Breast epithelium (tissue), 3 donors: ENCODE data around the gene ARHGDIB.

Experiments
- CTCF ChIP-seq, 3 donors: fragments of 450-650 bp; IDR thresholded peaks; one replicate each; pipeline ENCODE4 v1.5.1; 2016 to 2017; ENCODE audit warnings: antibody characterized with exemption in 3 of 3, mild to moderate bottlenecking in 3 of 3, moderate library complexity in 3 of 3
- POLR2A ChIP-seq: fragments of 450-650 bp; IDR thresholded peaks from one replicate; pipeline ENCODE4 v1.6.1; 2016; ENCODE audit warnings: antibody characterized with exemption, mild to moderate bottlenecking, moderate library complexity
- POLR2AphosphoS5 ChIP-seq, 3 donors: sonication (generic); formaldehyde crosslinking; IDR thresholded peaks; one replicate each; pipeline ENCODE4 v1.6.1; 2017; ENCODE audit warnings: antibody characterized with exemption in 3 of 3

- TF ChIP-seq CTCF (IDR thresholded peaks at IDR 0.05), result no peak
- no peak for TF ChIP-seq POLR2A
- no peak for TF ChIP-seq POLR2AphosphoS5 (IDR thresholded peaks at IDR 0.05)
These were observed 2.3 kb downstream of the ARHGDIB start for GRCh38 chr12:14959126-14959440.
